ENCODE results near the gene WDR77. TPM values are rescaled to one million over a fixed set of nuclear protein-coding genes. Genes with fewer than 3 reads are reported as not detected.

WDR77 gene
- total RNA-seq: 10 to 100 TPM; 54.3 to 57.8 TPM

- peak within 1 kb of the TSS; percentile 99 for H3K27ac Mint-ChIP-seq
- ATAC-seq: peak; percentile 97
- peaks cover 76% of the 10 kb centered on the region for H3K4me1 Mint-ChIP-seq (ENCODE audit: low read depth)
- CTCF ChIA-PET: interaction anchor here (0.8 to 5.2 kb wide), 12 partner anchors 22 to 323 kb away, joined by 3 to 34 read pairs (median 4); partner anchors contain the start of gene C1orf162
- H3K4me3 Mint-ChIP-seq: peak within 1 kb of the TSS; percentile 100
- DNase-seq: peak; percentile 96
- H3K27me3 Mint-ChIP-seq (ENCODE audit: low read depth): no peaks in the 10 kb centered on the region
- H3K36me3 Mint-ChIP-seq (ENCODE audit: low read depth): peaks cover 81% of the 10 kb centered on the region
- no peaks in the 10 kb centered on the region for H3K9me3 Mint-ChIP-seq (ENCODE audit: insufficient read depth)
- POLR2A ChIA-PET: interaction anchor here (0.5 to 3.3 kb wide), 18 partner anchors 11 to 312 kb away, joined by 3 to 19 read pairs (median 3); partner anchors contain the start of genes DDX20 and RAP1A
Measured at GRCh38 chr1:111448918-111449702, at the start of gene WDR77, which contains the start of gene ATP5PB. Gene WDR77, minus strand, starts transcription at chr1:111449256. Its CDS starts 87 bp downstream, at chr1:111449169. Gene ATP5PB, plus strand, starts transcription at chr1:111449464. Its CDS starts 78 bp downstream, at chr1:111449542.

GRCh38 chr1:111497592-111497991 lies 48.5 kb upstream of the WDR77 start:
- DNase-seq (no peak), ATAC-seq (no peak)
- Mint-ChIP-seq H3K4me3 (no peak overlapping the region), H3K27me3 (ENCODE audit: low read depth) (no peaks in the 10 kb centered on the region), H3K36me3 (ENCODE audit: low read depth) (peaks cover 32% of the 10 kb centered on the region), H3K27ac (peak overlapping the region; percentile 26), H3K9me3 (ENCODE audit: insufficient read depth) (peaks cover 18% of the 10 kb centered on the region), H3K4me1 (ENCODE audit: low read depth) (peaks cover 30% of the 10 kb centered on the region)
- ChIA-PET POLR2A (interaction anchor here (1.2 to 4.3 kb wide), 2 partner anchors 10 to 49 kb away, joined by 3 to 21 read pairs; no protein-coding TSS in a partner anchor), CTCF (interaction anchor here (0.6 to 6.3 kb wide), 12 partner anchors 10 to 271 kb away, joined by 3 to 66 read pairs (median 4); partner anchors contain the start of gene C1orf162)

- POLR2A ChIA-PET: interaction anchor here (4.3 kb wide), 1 partner anchor 11 kb away, joined by 21 read pairs; no protein-coding TSS in a partner anchor
- H3K36me3 Mint-ChIP-seq (ENCODE audit: low read depth): peaks cover 32% of the 10 kb centered on the region
Measured at GRCh38 chr1:111496398-111496797, 47.3 kb upstream of the WDR77 start.

GRCh38 chr1:111491070-111491469 lies 42.0 kb upstream of the WDR77 start:
- no peak overlapping the region for H3K27ac Mint-ChIP-seq
- H3K4me1 Mint-ChIP-seq (ENCODE audit: low read depth): peaks cover 4% of the 10 kb centered on the region
- ChIA-PET CTCF (interaction anchor here (0.9 to 3.2 kb wide), 3 partner anchors 9 to 17 kb away, joined by 4 to 14 read pairs (median 4); no protein-coding TSS in a partner anchor), POLR2A (interaction anchor here (0.9 kb wide), 1 partner anchor 14 kb away, joined by 3 read pairs; no protein-coding TSS in a partner anchor)
- H3K9me3 Mint-ChIP-seq (ENCODE audit: insufficient read depth): peaks cover 6% of the 10 kb centered on the region
- DNase-seq: no peak
- no peak overlapping the region for H3K4me3 Mint-ChIP-seq
- no peak for ATAC-seq
- peaks cover 16% of the 10 kb centered on the region for H3K36me3 Mint-ChIP-seq (ENCODE audit: low read depth)
- H3K27me3 Mint-ChIP-seq (ENCODE audit: low read depth): no peaks in the 10 kb centered on the region

More at GRCh38 chr1:111496398-111496797, 47.3 kb upstream of the WDR77 start:
- Mint-ChIP-seq H3K4me3 (no peak overlapping the region), H3K27me3 (ENCODE audit: low read depth) (no peaks in the 10 kb centered on the region), H3K9me3 (ENCODE audit: insufficient read depth) (peaks cover 18% of the 10 kb centered on the region), H3K27ac (no peak overlapping the region), H3K4me1 (ENCODE audit: low read depth) (peaks cover 28% of the 10 kb centered on the region)
- DNase-seq (no peak), ATAC-seq (peak; percentile 23)
- CTCF ChIA-PET: interaction anchor here (0.9 to 6.3 kb wide), 6 partner anchors 9 to 272 kb away, joined by 3 to 66 read pairs (median 4); no protein-coding TSS in a partner anchor

- ChIA-PET POLR2A (no interaction called here), CTCF (interaction anchor here (0.9 to 3.2 kb wide), 5 partner anchors 8 to 27 kb away, joined by 3 to 14 read pairs (median 4); no protein-coding TSS in a partner anchor)
- no peaks in the 10 kb centered on the region for H3K27me3 Mint-ChIP-seq (ENCODE audit: low read depth)
- peaks cover 5% of the 10 kb centered on the region for H3K9me3 Mint-ChIP-seq (ENCODE audit: insufficient read depth)
- no peak for DNase-seq
- no peaks in the 10 kb centered on the region for H3K4me1 Mint-ChIP-seq (ENCODE audit: low read depth)
- H3K4me3 Mint-ChIP-seq: no peak overlapping the region
- H3K27ac Mint-ChIP-seq: no peak overlapping the region
- H3K36me3 Mint-ChIP-seq (ENCODE audit: low read depth): peaks cover 11% of the 10 kb centered on the region
- no peak for ATAC-seq
Measured at GRCh38 chr1:111490220-111490619, 41.2 kb upstream of the WDR77 start.

DNA sequence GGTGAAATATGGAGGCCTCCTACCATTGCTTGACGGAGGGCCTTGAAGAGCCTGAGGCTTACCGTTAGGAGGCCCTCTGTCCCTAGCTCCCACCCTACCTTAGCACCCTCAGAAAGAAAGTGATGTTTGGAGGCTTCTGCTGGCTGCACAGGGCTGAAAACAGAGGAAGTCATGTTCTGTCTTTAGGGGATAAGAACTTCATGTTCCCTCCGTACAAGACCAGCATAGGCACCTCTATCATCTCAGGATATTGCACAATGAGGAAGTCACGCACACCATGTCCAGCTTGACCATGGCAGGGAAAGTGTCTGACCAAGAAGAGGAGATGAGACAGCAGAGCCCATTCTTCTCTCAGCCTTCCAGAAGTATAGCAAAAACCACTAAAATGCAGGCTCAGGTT lies 40.5 kb upstream of the WDR77 start:
- no peaks in the 10 kb centered on the region for H3K27me3 Mint-ChIP-seq (ENCODE audit: low read depth)
- ATAC-seq (no peak), DNase-seq (no peak)
- no peaks in the 10 kb centered on the region for H3K4me1 Mint-ChIP-seq (ENCODE audit: low read depth)
- POLR2A ChIA-PET: no interaction called here
- no peak overlapping the region for H3K27ac Mint-ChIP-seq
- CTCF ChIA-PET: interaction anchor here (1.0 to 3.2 kb wide), 3 partner anchors 13 to 27 kb away, joined by 3 to 14 read pairs (median 4); no protein-coding TSS in a partner anchor
- peaks cover 6% of the 10 kb centered on the region for H3K36me3 Mint-ChIP-seq (ENCODE audit: low read depth)
- H3K9me3 Mint-ChIP-seq (ENCODE audit: insufficient read depth): no peaks in the 10 kb centered on the region
- H3K4me3 Mint-ChIP-seq: no peak overlapping the region

GRCh38 chr1:111488669-111489068 lies 39.6 kb upstream of the WDR77 start:
- no peak for ATAC-seq
- POLR2A ChIA-PET: no interaction called here

DNA sequence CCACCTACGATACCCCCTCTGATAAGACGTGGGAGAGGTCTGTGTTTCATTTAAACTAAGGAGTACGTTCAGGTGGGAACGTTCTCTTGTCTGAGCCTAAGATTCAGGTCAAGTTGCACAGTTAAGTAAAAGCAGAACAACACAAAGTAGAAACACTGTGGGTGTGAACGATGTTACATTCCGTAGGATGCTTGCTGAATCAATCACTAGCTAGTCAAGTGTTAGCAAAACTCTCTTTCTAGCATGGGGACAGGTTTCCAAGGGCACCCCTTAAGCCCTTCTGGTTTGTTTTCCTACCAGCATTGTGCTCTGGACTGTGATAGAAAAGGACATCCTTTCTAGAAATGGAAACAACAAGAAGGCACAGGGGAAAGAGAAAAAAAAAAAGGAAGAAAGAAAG lies 38.1 kb upstream of the WDR77 start:
- ChIA-PET POLR2A (interaction anchor here (0.7 kb wide), 1 partner anchor 676 kb away, joined by 3 read pairs; no protein-coding TSS in a partner anchor), CTCF (interaction anchor here (1.3 to 1.9 kb wide), 2 partner anchors 9 to 21 kb away, joined by 3 to 12 read pairs; no protein-coding TSS in a partner anchor)
- no peaks in the 10 kb centered on the region for H3K9me3 Mint-ChIP-seq (ENCODE audit: insufficient read depth)
- H3K27me3 Mint-ChIP-seq (ENCODE audit: low read depth): no peaks in the 10 kb centered on the region
- no peak overlapping the region for H3K4me3 Mint-ChIP-seq
- H3K36me3 Mint-ChIP-seq (ENCODE audit: low read depth): no peaks in the 10 kb centered on the region
- ATAC-seq (no peak), DNase-seq (no peak)
- no peak overlapping the region for H3K27ac Mint-ChIP-seq
- peaks cover 3% of the 10 kb centered on the region for H3K4me1 Mint-ChIP-seq (ENCODE audit: low read depth)

More at GRCh38 chr1:111488669-111489068, 39.6 kb upstream of the WDR77 start:
- H3K9me3 Mint-ChIP-seq (ENCODE audit: insufficient read depth): no peaks in the 10 kb centered on the region
- H3K4me1 Mint-ChIP-seq (ENCODE audit: low read depth): no peaks in the 10 kb centered on the region
- H3K4me3 Mint-ChIP-seq: no peak overlapping the region
- CTCF ChIA-PET: interaction anchor here (1.7 to 3.2 kb wide), 2 partner anchors 12 to 20 kb away, joined by 4 to 14 read pairs; no protein-coding TSS in a partner anchor
- H3K27me3 Mint-ChIP-seq (ENCODE audit: low read depth): no peaks in the 10 kb centered on the region
- H3K27ac Mint-ChIP-seq: no peak overlapping the region
- DNase-seq: no peak
- H3K36me3 Mint-ChIP-seq (ENCODE audit: low read depth): peaks cover 2% of the 10 kb centered on the region

- ATAC-seq: no peak
- CTCF ChIA-PET: interaction anchor here (1.9 to 2.9 kb wide), 2 partner anchors 21 to 261 kb away, joined by 8 to 12 read pairs; no protein-coding TSS in a partner anchor
Measured at GRCh38 chr1:111486431-111486830, 37.4 kb upstream of the WDR77 start.

GRCh38 chr1:111484391-111485026 lies 35.5 kb upstream of the WDR77 start:
- H3K27me3 Mint-ChIP-seq (ENCODE audit: low read depth): no peaks in the 10 kb centered on the region
- DNase-seq (no peak), ATAC-seq (no peak)
- no peak overlapping the region for H3K27ac Mint-ChIP-seq
- H3K36me3 Mint-ChIP-seq (ENCODE audit: low read depth): no peaks in the 10 kb centered on the region
- POLR2A ChIA-PET: no interaction called here
- H3K4me1 Mint-ChIP-seq (ENCODE audit: low read depth): peaks cover 17% of the 10 kb centered on the region
- CTCF ChIA-PET: interaction anchor here (2.1 to 2.9 kb wide), 2 partner anchors 23 to 263 kb away, joined by 8 to 10 read pairs; no protein-coding TSS in a partner anchor
- no peak overlapping the region for H3K4me3 Mint-ChIP-seq
- no peaks in the 10 kb centered on the region for H3K9me3 Mint-ChIP-seq (ENCODE audit: insufficient read depth)

More at GRCh38 chr1:111486431-111486830, 37.4 kb upstream of the WDR77 start:
- Mint-ChIP-seq H3K27me3 (ENCODE audit: low read depth) (no peaks in the 10 kb centered on the region), H3K9me3 (ENCODE audit: insufficient read depth) (no peaks in the 10 kb centered on the region), H3K4me1 (ENCODE audit: low read depth) (peaks cover 9% of the 10 kb centered on the region), H3K36me3 (ENCODE audit: low read depth) (no peaks in the 10 kb centered on the region), H3K4me3 (no peak overlapping the region), H3K27ac (no peak overlapping the region)
- POLR2A ChIA-PET: interaction anchor here (0.6 kb wide), 1 partner anchor 26 kb away, joined by 3 read pairs; no protein-coding TSS in a partner anchor
- no peak for DNase-seq

- ATAC-seq: no peak
- H3K27ac Mint-ChIP-seq: no peak overlapping the region
- POLR2A ChIA-PET: no interaction called here
- H3K9me3 Mint-ChIP-seq (ENCODE audit: insufficient read depth): no peaks in the 10 kb centered on the region
- peaks cover 17% of the 10 kb centered on the region for H3K4me1 Mint-ChIP-seq (ENCODE audit: low read depth)
- no peak for DNase-seq
- H3K4me3 Mint-ChIP-seq: no peak overlapping the region
- H3K36me3 Mint-ChIP-seq (ENCODE audit: low read depth): peaks cover under 1% of the 10 kb centered on the region
- no peaks in the 10 kb centered on the region for H3K27me3 Mint-ChIP-seq (ENCODE audit: low read depth)
- CTCF ChIA-PET: interaction anchor here (1.1 to 2.9 kb wide), 3 partner anchors 14 to 263 kb away, joined by 3 to 10 read pairs (median 8); no protein-coding TSS in a partner anchor
Measured at GRCh38 chr1:111483876-111484275, 34.8 kb upstream of the WDR77 start.

Data from activated CD8-positive, alpha-beta T cell treated with anti-CD3 and anti-CD28 coated beads, Interleukin-2, amount 10 ng/mL, durations not matched to agents 7 days and 5 days (primary cell).